ENCODE results near the gene LMX1B. TPM values are rescaled to one million over a fixed set of nuclear protein-coding genes. Genes with fewer than 3 reads are reported as not detected.
A peak's percentile ranks its signal among the peaks of the same experiment; 100 is the strongest.

The LMX1B gene
- total and polyA plus RNA-seq, 7 experiments from 2014 or later = not detected

DNA sequence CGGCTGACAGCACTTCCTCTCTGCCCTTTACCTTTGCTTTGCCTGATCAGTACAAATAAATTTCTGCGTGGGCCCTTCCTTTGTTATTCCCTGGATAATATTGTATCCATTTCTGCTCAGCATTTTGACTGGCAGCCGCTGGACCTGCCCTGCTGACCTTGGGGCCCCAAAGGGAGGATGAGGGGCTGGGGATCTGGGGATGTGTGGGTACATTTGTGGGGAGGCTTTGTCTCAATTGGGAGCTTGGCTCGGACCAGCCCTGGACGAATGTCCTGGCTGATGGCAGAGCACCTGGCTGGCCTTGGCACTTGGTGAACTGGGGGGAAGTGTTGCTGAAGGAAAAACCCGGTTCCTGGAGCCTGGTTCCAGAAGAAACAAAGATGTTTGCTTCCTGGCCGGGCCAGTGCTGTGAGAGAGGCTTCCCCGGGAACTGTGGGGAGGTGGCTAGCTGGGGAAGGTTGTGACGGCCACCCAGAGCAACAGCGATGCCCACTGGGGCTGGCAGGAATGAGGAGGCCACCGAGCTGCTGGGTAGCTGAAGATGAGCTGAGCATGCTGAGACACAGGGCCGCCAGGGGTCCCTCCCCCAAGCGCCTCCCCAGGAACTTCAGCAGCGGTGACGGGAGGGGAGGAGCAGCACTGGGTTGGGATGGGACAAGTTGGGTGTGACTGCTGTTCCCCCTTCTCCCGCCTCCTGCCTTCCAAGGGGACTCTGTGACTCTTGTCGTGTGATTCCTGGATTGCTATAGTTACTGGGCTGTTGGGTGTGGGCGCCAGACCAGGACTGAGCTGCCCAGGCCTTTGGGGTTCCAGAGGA is 8.4 kb downstream of the LMX1B start:
- Histone ChIP-seq H3K4me3 (ENCODE audit: low read length) (no peak overlapping the region), H3K4me1 (ENCODE audit: control insufficient read depth in 2 of 2, insufficient read depth in 2 of 2, low read length in 2 of 2) (peaks cover 0 to 6% of the 10 kb centered on the region in 2 donors), H3K36me3 (ENCODE audit: control insufficient read depth in 2 of 3, insufficient read depth in 3 of 3, low read length in 3 of 3) (no peaks in the 10 kb centered on the region), H3K9me3 (ENCODE audit: control insufficient read depth in 2 of 3, low read length in 3 of 3) (no peaks in the 10 kb centered on the region), H3K27me3 (ENCODE audit: control insufficient read depth in 2 of 2, insufficient read depth in 2 of 2, low read length in 2 of 2) (peaks cover 11 to 19% of the 10 kb centered on the region in 2 donors), H3K27ac (ENCODE audit: low read depth, low read length) (no peak overlapping the region)
- ChIA-PET POLR2A (no interaction called here), CTCF (no interaction called here)
- Mint-ChIP-seq H3K27ac (no peak overlapping the region), H3K4me3 (peak overlapping the region in 1 of 10 donors; percentile 8), H3K4me1 (peaks cover 8 to 28% (median 12%) of the 10 kb centered on the region in 7 donors), H3K27me3 (peaks cover 69 to 94% (median 72%) of the 10 kb centered on the region in 5 donors), H3K9me3 (peaks cover 0 to under 1% (median 0%) of the 10 kb centered on the region in 11 donors), H3K36me3 (no peaks in the 10 kb centered on the region)
- DNase-seq (no peak), ATAC-seq (no peak)
- intact Hi-C loops (cut with micrococcal nuclease) = no loop called here

DNA sequence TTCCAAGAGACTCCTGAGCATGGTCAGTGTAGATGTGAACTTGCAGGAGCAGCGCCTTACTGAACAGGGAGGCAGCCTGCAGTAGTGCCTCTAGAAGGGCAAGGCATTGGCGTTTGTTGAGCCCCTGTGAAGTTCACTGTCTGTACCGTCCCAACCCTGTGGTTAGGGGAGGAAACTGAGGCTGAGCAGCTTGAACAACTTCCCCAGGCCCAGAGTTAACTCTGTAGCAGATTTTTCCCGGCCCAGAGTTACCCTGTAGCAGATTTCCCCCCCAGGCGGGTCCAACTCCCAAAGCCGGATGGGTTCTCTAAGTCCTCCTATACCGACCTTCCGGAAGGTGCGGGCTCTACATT is 9.6 kb downstream of the LMX1B start:
- Histone ChIP-seq H3K4me3 (ENCODE audit: low read length) (no peak overlapping the region), H3K9me3 (ENCODE audit: control insufficient read depth in 2 of 3, low read length in 3 of 3) (no peaks in the 10 kb centered on the region), H3K4me1 (ENCODE audit: control insufficient read depth in 2 of 2, insufficient read depth in 2 of 2, low read length in 2 of 2) (peaks cover 0 to 6% of the 10 kb centered on the region in 2 donors), H3K36me3 (ENCODE audit: control insufficient read depth in 2 of 3, insufficient read depth in 3 of 3, low read length in 3 of 3) (no peaks in the 10 kb centered on the region), H3K27me3 (ENCODE audit: control insufficient read depth in 2 of 2, insufficient read depth in 2 of 2, low read length in 2 of 2) (peaks cover 14 to 19% of the 10 kb centered on the region in 2 donors), H3K27ac (ENCODE audit: low read depth, low read length) (no peak overlapping the region)
- ChIA-PET POLR2A (no interaction called here), CTCF (interaction anchor here (0.6 kb wide), 1 partner anchor 72 kb away, joined by 4 read pairs; no protein-coding TSS in a partner anchor)
- DNase-seq (no peak), ATAC-seq (no peak)
- Mint-ChIP-seq H3K9me3 (peaks cover 0 to 2% (median 0%) of the 10 kb centered on the region in 11 donors), H3K4me1 (peaks cover 4 to 26% (median 8%) of the 10 kb centered on the region in 7 donors), H3K27me3 (peaks cover 71 to 95% (median 74%) of the 10 kb centered on the region in 5 donors), H3K4me3 (no peak overlapping the region), H3K36me3 (no peaks in the 10 kb centered on the region), H3K27ac (no peak overlapping the region)
- intact Hi-C loops (cut with micrococcal nuclease) = no loop called here

DNA sequence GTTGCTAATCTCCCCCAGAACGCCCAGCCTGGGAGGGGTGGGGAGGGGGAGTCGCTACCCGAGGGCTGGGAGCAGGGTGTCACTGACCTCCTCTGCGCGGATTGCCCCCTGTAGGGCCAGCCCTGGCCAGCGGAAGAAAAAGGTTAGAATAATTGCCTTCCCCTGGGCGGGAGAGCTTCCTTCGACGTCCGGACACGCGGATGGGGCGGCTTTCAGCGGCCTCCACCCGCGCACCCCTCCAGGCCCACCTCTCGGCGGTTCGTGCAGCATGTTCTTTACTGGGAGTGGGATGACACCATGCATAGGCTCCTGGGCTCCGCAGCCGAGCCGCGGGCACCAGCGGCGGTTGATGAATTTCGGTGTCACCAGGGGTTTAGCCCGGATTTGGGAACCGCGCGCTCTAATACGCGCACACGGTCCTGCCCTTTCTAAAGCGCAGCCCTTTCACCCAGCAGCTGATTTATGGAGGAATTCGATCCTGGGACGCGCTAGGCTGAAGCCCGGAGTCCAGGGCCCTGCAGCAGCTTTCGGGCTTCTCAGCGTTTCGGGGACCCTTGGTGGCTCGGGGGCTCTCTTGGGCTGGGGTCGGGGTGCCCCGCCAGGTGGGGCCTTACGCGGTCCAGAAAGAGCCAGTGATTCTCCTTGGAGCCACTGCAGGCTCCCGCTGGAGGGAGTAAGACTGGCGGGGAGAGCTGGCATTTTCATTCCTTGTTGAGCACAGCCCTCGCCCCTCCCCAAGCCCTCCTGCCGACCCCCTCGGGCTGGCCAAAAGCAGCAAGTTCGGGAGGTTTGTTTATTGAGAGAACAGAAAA is 10.1 kb downstream of the LMX1B start:
- Histone ChIP-seq H3K4me3 (ENCODE audit: low read length) (no peak overlapping the region), H3K4me1 (ENCODE audit: control insufficient read depth in 2 of 2, insufficient read depth in 2 of 2, low read length in 2 of 2) (peaks cover 0 to 6% of the 10 kb centered on the region in 2 donors), H3K9me3 (ENCODE audit: control insufficient read depth in 2 of 3, low read length in 3 of 3) (no peaks in the 10 kb centered on the region), H3K36me3 (ENCODE audit: control insufficient read depth in 2 of 3, insufficient read depth in 3 of 3, low read length in 3 of 3) (no peaks in the 10 kb centered on the region), H3K27ac (ENCODE audit: low read depth, low read length) (no peak overlapping the region), H3K27me3 (ENCODE audit: control insufficient read depth in 2 of 2, insufficient read depth in 2 of 2, low read length in 2 of 2) (peaks cover 14 to 16% of the 10 kb centered on the region in 2 donors)
- Mint-ChIP-seq H3K4me1 (peaks cover 0 to 22% (median 7%) of the 10 kb centered on the region in 7 donors), H3K27me3 (peaks cover 74 to 97% (median 78%) of the 10 kb centered on the region in 5 donors), H3K9me3 (peaks cover 0 to 2% (median 0%) of the 10 kb centered on the region in 11 donors), H3K4me3 (peak overlapping the region in 1 of 10 donors; percentile 18), H3K36me3 (no peaks in the 10 kb centered on the region), H3K27ac (no peak overlapping the region)
- intact Hi-C loops (cut with micrococcal nuclease) = no loop called here
- DNase-seq (no peak), ATAC-seq (no peak)
- ChIA-PET POLR2A (no interaction called here), CTCF (no interaction called here)

DNA sequence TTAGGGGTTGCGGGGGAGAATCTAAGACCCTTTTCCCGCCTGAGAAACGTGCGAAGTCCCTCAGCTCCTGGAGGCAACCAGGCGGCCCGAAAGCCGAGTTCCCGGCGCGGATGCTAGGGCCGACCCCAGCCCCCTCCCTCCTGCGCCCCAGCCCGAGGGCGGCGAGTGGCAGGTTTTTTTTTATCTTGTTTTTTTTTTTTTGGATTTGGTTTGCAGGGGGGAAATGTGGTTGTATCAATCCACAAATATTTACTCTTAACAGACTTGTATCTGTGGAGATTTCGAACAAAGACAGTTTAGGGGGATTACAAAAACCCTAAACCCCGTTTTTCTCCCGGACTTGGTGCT is 10.7 kb downstream of the LMX1B start:
- Mint-ChIP-seq H3K4me3 (peak overlapping the region in 3 of 10 donors; percentile 18 to 56 (median 47)), H3K4me1 (peaks cover 0 to 19% (median 7%) of the 10 kb centered on the region in 7 donors), H3K9me3 (peaks cover 0 to 2% (median 0%) of the 10 kb centered on the region in 11 donors), H3K27me3 (peaks cover 76 to 98% (median 80%) of the 10 kb centered on the region in 5 donors), H3K36me3 (no peaks in the 10 kb centered on the region), H3K27ac (no peak overlapping the region)
- no peak overlapping the region for H3K27ac ChIP-seq (ENCODE audit: low read depth, low read length)
- H3K4me1 ChIP-seq (ENCODE audit: control insufficient read depth in 2 of 2, insufficient read depth in 2 of 2, low read length in 2 of 2) = peaks cover 0 to 6% of the 10 kb centered on the region in 2 donors
- H3K9me3 ChIP-seq (ENCODE audit: control insufficient read depth in 2 of 3, low read length in 3 of 3) = no peaks in the 10 kb centered on the region
- intact Hi-C loops (cut with micrococcal nuclease) = no loop called here
- H3K4me3 ChIP-seq (ENCODE audit: low read length) = no peak overlapping the region
- CTCF ChIA-PET = no interaction called here
- no peak for ATAC-seq
- H3K36me3 ChIP-seq (ENCODE audit: control insufficient read depth in 2 of 3, insufficient read depth in 3 of 3, low read length in 3 of 3) = no peaks in the 10 kb centered on the region
- POLR2A ChIA-PET = no interaction called here
- no peak for DNase-seq
- H3K27me3 ChIP-seq (ENCODE audit: control insufficient read depth in 2 of 2, insufficient read depth in 2 of 2, low read length in 2 of 2) = peaks cover 14 to 16% of the 10 kb centered on the region in 2 donors

GRCh38 chr9:126624912-126625311 is 11.2 kb downstream of the LMX1B start:
- H3K36me3 Mint-ChIP-seq = no peaks in the 10 kb centered on the region
- H3K27ac Mint-ChIP-seq = no peak overlapping the region
- H3K4me3 ChIP-seq (ENCODE audit: low read length) = no peak overlapping the region
- H3K9me3 Mint-ChIP-seq = peaks cover 0 to 2% (median 0%) of the 10 kb centered on the region in 11 donors
- ATAC-seq (no peak), DNase-seq (no peak)
- POLR2A ChIA-PET = no interaction called here
- H3K4me3 Mint-ChIP-seq = peak overlapping the region in 9 of 10 donors; percentile 14 to 89 (median 52)
- peaks cover 75 to 97% (median 80%) of the 10 kb centered on the region in 5 donors for H3K27me3 Mint-ChIP-seq
- intact Hi-C loops (cut with micrococcal nuclease) = no loop called here
- peaks cover 0 to 17% (median 7%) of the 10 kb centered on the region in 7 donors for H3K4me1 Mint-ChIP-seq
- CTCF ChIA-PET = no interaction called here
- no peaks in the 10 kb centered on the region for H3K36me3 ChIP-seq (ENCODE audit: control insufficient read depth in 2 of 3, insufficient read depth in 3 of 3, low read length in 3 of 3)
- no peak overlapping the region for H3K27ac ChIP-seq (ENCODE audit: low read depth, low read length)
- H3K9me3 ChIP-seq (ENCODE audit: control insufficient read depth in 2 of 3, low read length in 3 of 3) = no peaks in the 10 kb centered on the region
- H3K27me3 ChIP-seq (ENCODE audit: control insufficient read depth in 2 of 2, insufficient read depth in 2 of 2, low read length in 2 of 2) = peaks cover 14 to 16% of the 10 kb centered on the region in 2 donors
- H3K4me1 ChIP-seq (ENCODE audit: control insufficient read depth in 2 of 2, insufficient read depth in 2 of 2, low read length in 2 of 2) = peaks cover 0 to 6% of the 10 kb centered on the region in 2 donors

- Mint-ChIP-seq H3K27me3 (peaks cover 69 to 96% (median 79%) of the 10 kb centered on the region in 5 donors), H3K4me1 (peaks cover 0 to 16% (median 6%) of the 10 kb centered on the region in 7 donors), H3K27ac (no peak overlapping the region), H3K4me3 (peak overlapping the region in 8 of 10 donors; percentile 54 to 89 (median 76)), H3K36me3 (no peaks in the 10 kb centered on the region), H3K9me3 (peaks cover 0 to 2% (median 0%) of the 10 kb centered on the region in 11 donors)
- no peak for ATAC-seq
- ChIA-PET CTCF (no interaction called here), POLR2A (no interaction called here)
- H3K4me3 ChIP-seq (ENCODE audit: low read length) = peak overlapping the region; percentile 35
- intact Hi-C loops (cut with micrococcal nuclease) = loop anchor here in 1 of 2 donors (2.0 kb wide), 1 partner anchor 15 kb away; no protein-coding TSS in a partner anchor
- H3K4me1 ChIP-seq (ENCODE audit: control insufficient read depth in 2 of 2, insufficient read depth in 2 of 2, low read length in 2 of 2) = peaks cover 0 to 6% of the 10 kb centered on the region in 2 donors
- no peaks in the 10 kb centered on the region for H3K9me3 ChIP-seq (ENCODE audit: control insufficient read depth in 2 of 3, low read length in 3 of 3)
- H3K27ac ChIP-seq (ENCODE audit: low read depth, low read length) = no peak overlapping the region
- H3K36me3 ChIP-seq (ENCODE audit: control insufficient read depth in 2 of 3, insufficient read depth in 3 of 3, low read length in 3 of 3) = no peaks in the 10 kb centered on the region
- peaks cover 14 to 17% of the 10 kb centered on the region in 2 donors for H3K27me3 ChIP-seq (ENCODE audit: control insufficient read depth in 2 of 2, insufficient read depth in 2 of 2, low read length in 2 of 2)
- no peak for DNase-seq
Measured at GRCh38 chr9:126625329-126626126, 11.8 kb downstream of the LMX1B start.

Measured in naive thymus-derived CD4-positive, alpha-beta T cell (primary cell).